Thoracic aorta (tissue), 2 donors: ENCODE results near the gene NARF. TPM values are rescaled to one million over a fixed set of nuclear protein-coding genes. Genes with fewer than 3 reads are reported as not detected.

Experiments used
- ATAC-seq: fragments of 150-250 bp; one replicate; pipeline ENCODE4 v1.8.0; 2017; ENCODE audit warnings: low read depth; ENCODE audit not compliant: insufficient number of reproducible peaks, low FRiP score
- DNase-seq: peaks from one replicate; pipeline ENCODE4 v3.0.0-alpha.2; 2020; ENCODE audit warnings: low spot score
- H3K27ac ChIP-seq, 2 donors: fragments of 200-600 bp; sonication (generic); 1 replicate in 1 of 2; 2 replicates in 1 of 2; pipeline ENCODE4 v1.5.1; 2016; ENCODE audit warnings: mild to moderate bottlenecking in 2 of 2, moderate library complexity in 2 of 2
- H3K27me3 ChIP-seq: fragments of 200-600 bp; sonication (generic); replicated peaks from 2 replicates; pipeline ENCODE4 v1.6.0; 2016; ENCODE audit warnings: mild to moderate bottlenecking; ENCODE audit not compliant: insufficient read depth
- H3K36me3 ChIP-seq: fragments of 200-600 bp; sonication (generic); one replicate; pipeline ENCODE4 v1.5.1; 2016
- H3K4me1 ChIP-seq, 2 donors: fragments of 200-600 bp; sonication (generic); 1 replicate in 1 of 2; 2 replicates in 1 of 2; pipeline versions ENCODE4 v1.5.1 to v1.6.0; 2016; ENCODE audit warnings: low read depth in 2 of 2, mild to moderate bottlenecking in 1 of 2; ENCODE audit not compliant: control insufficient read depth in 1 of 2
- H3K4me3 ChIP-seq: fragments of 200-600 bp; sonication (generic); 2 replicates; pipeline ENCODE4 v1.5.1; 2016; ENCODE audit warnings: mild to moderate bottlenecking
- H3K9me3 ChIP-seq: fragments of 200-600 bp; sonication (generic); 2 replicates; pipeline ENCODE4 v1.5.1; 2016
- CTCF ChIP-seq: fragments of 200-600 bp; sonication (generic); IDR thresholded peaks from one replicate; pipeline ENCODE4 v1.5.1; 2019; ENCODE audit warnings: antibody characterized with exemption
- total RNA-seq, 2 donors: library from RNA; depleted of rRNA; stranded (reverse); fragments of >200 nt; gene quantifications; one replicate each; pipeline versions ENCODE4 v1.1.0 to v1.2.3, GENCODE V29; 2016

NARF gene
- total RNA-seq, 2 donors from 2014 or later, result 77.0 to 86.8 TPM

- Histone ChIP-seq H3K4me3 (no peak overlapping the region), H3K4me1 (no peaks in the 10 kb centered on the region), H3K36me3 (no peaks in the 10 kb centered on the region), H3K27me3 (no peaks in the 10 kb centered on the region), H3K9me3 (no peaks in the 10 kb centered on the region), H3K27ac (no peak overlapping the region)
- TF ChIP-seq CTCF, result no peak
- ATAC-seq (no peak), DNase-seq (no peak)
Measured at GRCh38 chr17:82434216-82434565, 24.4 kb upstream of the NARF start.

GRCh38 chr17:82435103-82435502 lies 23.4 kb upstream of the NARF start:
- no peak for ATAC-seq
- no peak for DNase-seq
- Histone ChIP-seq H3K4me3 (no peak overlapping the region), H3K27ac (no peak overlapping the region), H3K9me3 (no peaks in the 10 kb centered on the region), H3K27me3 (no peaks in the 10 kb centered on the region), H3K36me3 (no peaks in the 10 kb centered on the region), H3K4me1 (no peaks in the 10 kb centered on the region)
- TF ChIP-seq CTCF, result no peak

- Histone ChIP-seq H3K4me3 (no peak overlapping the region), H3K27me3 (no peaks in the 10 kb centered on the region), H3K4me1 (no peaks in the 10 kb centered on the region), H3K27ac (no peak overlapping the region), H3K36me3 (no peaks in the 10 kb centered on the region), H3K9me3 (no peaks in the 10 kb centered on the region)
- no peak for TF ChIP-seq CTCF
- DNase-seq (no peak), ATAC-seq (no peak)
Measured at GRCh38 chr17:82435601-82436583, 22.6 kb upstream of the NARF start.

- no peak overlapping the region for H3K27ac ChIP-seq
- ATAC-seq (no peak), DNase-seq (no peak)
- TF ChIP-seq CTCF, result no peak
- H3K4me1 ChIP-seq, result no peaks in the 10 kb centered on the region
- no peak overlapping the region for H3K4me3 ChIP-seq
- peaks cover 2% of the 10 kb centered on the region for H3K36me3 ChIP-seq
- H3K9me3 ChIP-seq, result no peaks in the 10 kb centered on the region
- H3K27me3 ChIP-seq, result no peaks in the 10 kb centered on the region
Measured at GRCh38 chr17:82436601-82437324, 21.8 kb upstream of the NARF start.

GRCh38 chr17:82437325-82437668 lies 21.2 kb upstream of the NARF start:
- H3K27ac ChIP-seq, result no peak overlapping the region
- no peak overlapping the region for H3K4me3 ChIP-seq
- DNase-seq (no peak), ATAC-seq (no peak)
- peaks cover 8% of the 10 kb centered on the region for H3K36me3 ChIP-seq
- TF ChIP-seq CTCF, result no peak
- H3K4me1 ChIP-seq, result no peaks in the 10 kb centered on the region
- no peaks in the 10 kb centered on the region for H3K9me3 ChIP-seq
- H3K27me3 ChIP-seq, result no peaks in the 10 kb centered on the region
